Hepatocyte (in vitro differentiated cells): ENCODE measurements around the gene DPAGT1.

Source experiments
- CTCF ChIP-seq: fragments of 200-600 bp; sonication (generic); IDR thresholded peaks from 2 replicates; pipeline ENCODE4 v1.5.1; 2016; ENCODE audit warnings: antibody characterized with exemption, mild to moderate bottlenecking; ENCODE audit not compliant: poor library complexity
- EZH2 ChIP-seq: fragments of 200-600 bp; sonication (generic); IDR thresholded peaks from 2 replicates; pipeline ENCODE4 v1.6.1; 2016; ENCODE audit warnings: antibody characterized with exemption, mild to moderate bottlenecking, borderline replicate concordance

DNA sequence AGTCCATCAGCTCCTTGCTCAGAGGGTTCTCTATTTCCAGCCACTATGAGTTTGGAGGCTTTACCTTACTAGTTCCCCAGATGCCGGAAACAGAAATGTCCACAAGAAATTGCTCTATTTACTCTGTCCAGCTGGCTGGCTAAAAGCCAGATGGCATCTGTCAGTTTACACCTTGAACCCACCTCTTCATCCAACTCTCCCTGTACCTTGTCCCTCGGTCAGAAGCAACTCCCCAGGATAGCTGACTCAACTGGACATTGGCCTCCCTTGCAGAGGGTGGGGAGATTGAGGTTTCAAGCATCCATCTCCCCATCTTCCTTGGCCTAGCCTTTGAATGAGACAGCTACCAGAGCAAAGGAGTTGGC is 7.2 kb upstream of the DPAGT1 start:
- TF ChIP-seq CTCF: no peak
- TF ChIP-seq EZH2: no peak
